Left lung (tissue), 10 donors: ENCODE data around the gene NRK. TPM values are rescaled to one million over a fixed set of nuclear protein-coding genes. Genes with fewer than 3 reads are reported as not detected.
"Not testable (repeated sequence)": the region's sequence is repeated elsewhere in the genome, so short reads cannot be mapped to it uniquely, and the experiment has no call there.

Source experiments
- ATAC-seq: fragments of 200-7000 bp; cut with Tn5 transposase; one replicate; pipeline ENCODE4 v1.9.1; 2020; ENCODE audit warnings: moderate library complexity
- DNase-seq, 4 donors: peaks; one replicate each; pipeline ENCODE4 v3.0.0-alpha.2; 2013 to 2020
- H3K27ac ChIP-seq, 2 donors: fragments of 200-600 bp; sonication (generic) in 1 of 2; one replicate each; pipeline versions ENCODE4 v1.5.0 to v1.8.0; 2020 to 2021
- H3K27me3 ChIP-seq, 2 donors: fragments of 200-600 bp; sonication (generic) in 1 of 2; one replicate each; pipeline versions ENCODE4 v1.5.0 to v1.8.0; 2020 to 2021
- H3K36me3 ChIP-seq, 2 donors: fragments of 200-600 bp; sonication (generic) in 1 of 2; one replicate each; pipeline versions ENCODE4 v1.5.0 to v1.8.0; 2020 to 2021
- H3K4me1 ChIP-seq, 2 donors: fragments of 200-600 bp; one replicate each; pipeline ENCODE4 v1.8.0; 2021
- H3K4me3 ChIP-seq, 2 donors: fragments of 200-600 bp; sonication (generic) in 1 of 2; one replicate each; pipeline versions ENCODE4 v1.5.0 to v1.8.0; 2020 to 2021; ENCODE audit warnings: mild to moderate bottlenecking in 1 of 2
- H3K9me3 ChIP-seq, 2 donors: fragments of 200-600 bp; sonication (generic) in 1 of 2; one replicate each; pipeline versions ENCODE4 v1.5.0 to v1.8.0; 2020 to 2021
- CTCF ChIP-seq, 2 donors: fragments of 200-600 bp; sonication (generic) in 1 of 2; IDR thresholded peaks; one replicate each; pipeline versions ENCODE4 v1.5.0 to v1.8.0; 2021; ENCODE audit warnings: antibody characterized with exemption in 2 of 2
- intact Hi-C, 2 donors: fragments of 100-400 bp; cut with DNase I; formaldehyde crosslinking; loops; one replicate each; pipeline versions ENCODE4 v1.11.2 to v1.14.2; 2022
- polyA plus RNA-seq, 6 donors: library from polyadenylated mRNA; unstranded; fragments of 120-200 nt; gene quantifications; one replicate each; pipeline ENCODE4 v1.2.1, GENCODE V29; 2013; ENCODE audit not compliant: insufficient read length in 6 of 6
- total RNA-seq, 2 donors: library from RNA; stranded (reverse); fragmentation: NEBNext Ultra II Directional; extraction: Animal tissue kit (Norgen Biotek cat#: 25700); gene quantifications; one replicate each; pipeline ENCODE4 v1.2.1, GENCODE V29; 2021
- donor health status: DM: no; HTN: yes; CAD: no.
- donor health status: DM: no; HTN: no; CAD: no.

NRK gene
- total and polyA plus RNA-seq, 8 donors = 1.1 to 16.1 (median 4.3) TPM

GRCh38 chrX:105781804-105782203 is 40.5 kb upstream of the NRK start:
- no peak for TF ChIP-seq CTCF (IDR thresholded peaks at IDR 0.05)
- Histone ChIP-seq H3K9me3 (no peaks in the 10 kb centered on the region), H3K27me3 (peaks cover 0 to 4% of the 10 kb centered on the region in 2 donors), H3K36me3 (no peaks in the 10 kb centered on the region), H3K27ac (no peak overlapping the region), H3K4me1 (no peaks in the 10 kb centered on the region), H3K4me3 (no peak overlapping the region)
- ATAC-seq (no peak), DNase-seq (no peak)
- intact Hi-C loops = no loop called here

- H3K36me3 ChIP-seq, ATAC-seq, H3K4me3 ChIP-seq, H3K9me3 ChIP-seq, H3K4me1 ChIP-seq, H3K27ac ChIP-seq, DNase-seq, intact Hi-C loops, H3K27me3 ChIP-seq: not testable (repeated sequence)
Measured at GRCh38 chrX:105796877-105797276, 25.5 kb upstream of the NRK start.

GRCh38 chrX:105803891-105804290 is 18.4 kb upstream of the NRK start:
- Histone ChIP-seq H3K27me3 (no peaks in the 10 kb centered on the region), H3K27ac (no peak overlapping the region), H3K36me3 (no peaks in the 10 kb centered on the region), H3K9me3 (peaks cover 0 to 4% of the 10 kb centered on the region in 2 donors), H3K4me3 (no peak overlapping the region), H3K4me1 (no peaks in the 10 kb centered on the region)
- intact Hi-C loops = no loop called here
- no peak for TF ChIP-seq CTCF (IDR thresholded peaks at IDR 0.05)
- ATAC-seq (no peak), DNase-seq (no peak)

- H3K27ac ChIP-seq, intact Hi-C loops: not testable (repeated sequence)
Measured at GRCh38 chrX:105805655-105806054, 16.7 kb upstream of the NRK start.

GRCh38 chrX:105816517-105816916 is 5.8 kb upstream of the NRK start:
- no peak overlapping the region for H3K4me3 ChIP-seq
- no peak for DNase-seq
- no peak for TF ChIP-seq CTCF (IDR thresholded peaks at IDR 0.05)
- H3K27me3 ChIP-seq = peaks cover 20 to 24% of the 10 kb centered on the region in 2 donors
- H3K9me3 ChIP-seq = no peaks in the 10 kb centered on the region
- ATAC-seq = no peak
- no peaks in the 10 kb centered on the region for H3K4me1 ChIP-seq
- H3K36me3 ChIP-seq = no peaks in the 10 kb centered on the region
- no peak overlapping the region for H3K27ac ChIP-seq
- intact Hi-C loops = no loop called here

More at GRCh38 chrX:105805655-105806054, 16.7 kb upstream of the NRK start:
- not testable (repeated sequence) for H3K36me3 ChIP-seq, H3K4me3 ChIP-seq, H3K27me3 ChIP-seq, H3K9me3 ChIP-seq, DNase-seq, ATAC-seq, H3K4me1 ChIP-seq

GRCh38 chrX:105820247-105820646 is 2.1 kb upstream of the NRK start:
- intact Hi-C loops = no loop called here

More at GRCh38 chrX:105820247-105820646, 2.1 kb upstream of the NRK start:
- peaks cover 24 to 47% of the 10 kb centered on the region in 2 donors for H3K27me3 ChIP-seq
- H3K27ac ChIP-seq = no peak overlapping the region
- no peaks in the 10 kb centered on the region for H3K4me1 ChIP-seq
- H3K36me3 ChIP-seq = no peaks in the 10 kb centered on the region
- no peak overlapping the region for H3K4me3 ChIP-seq
- DNase-seq (no peak), ATAC-seq (no peak)
- H3K9me3 ChIP-seq = no peaks in the 10 kb centered on the region
- TF ChIP-seq CTCF (IDR thresholded peaks at IDR 0.05) = no peak
